ENCODE data around the gene SPOCK1. TPM values are rescaled to one million over a fixed set of nuclear protein-coding genes. Genes with fewer than 3 reads are reported as not detected.

The SPOCK1 gene
- total RNA-seq, 1 experiment from 2014 or later: 0.27 TPM

- Histone ChIP-seq H3K4me1 (ENCODE audit: control insufficient read depth in 1 of 2, insufficient read depth in 2 of 2, low read length in 2 of 2) (no peaks in the 10 kb centered on the region), H4K20me1 (ENCODE audit: insufficient read depth) (no peaks in the 10 kb centered on the region), H3K27me3 (ENCODE audit: insufficient read depth, low read length) (peaks cover 19% of the 10 kb centered on the region), H3K4me3 (replicated peaks in 1 of 2; ENCODE audit: low read depth in 1 of 2, low read length in 2 of 2) (no peak overlapping the region), H3K9me2 (ENCODE audit: insufficient read depth) (no peaks in the 10 kb centered on the region), H3K27ac (ENCODE audit: low read depth, low read length) (no peak overlapping the region), H2AFZ (ENCODE audit: low read depth, low read length, poor library complexity, severe bottlenecking) (no peak overlapping the region), H3K79me2 (ENCODE audit: insufficient read depth, low read length) (no peaks in the 10 kb centered on the region), H3K9ac (ENCODE audit: low read length) (no peak overlapping the region), H3K9me3 (ENCODE audit: control insufficient read depth in 1 of 2, insufficient read depth in 1 of 2, low read depth in 1 of 2, low read length in 2 of 2) (no peaks in the 10 kb centered on the region), H3K36me3 (ENCODE audit: control insufficient read depth in 1 of 2, insufficient read depth in 2 of 2, low read length in 2 of 2) (no peaks in the 10 kb centered on the region), H3K4me2 (ENCODE audit: low read length) (no peak overlapping the region)
- ATAC-seq: no peak
- intact Hi-C loops (cut with micrococcal nuclease): no loop called here
- ChIA-PET CTCF (no interaction called here), RAD21 (ENCODE audit: low non-redundant PET in 1 of 2, low total read pairs in 2 of 2, uncharacterized antibody in 2 of 2, unreplicated experiment in 2 of 2) (no interaction called here), POLR2A (no interaction called here)
- BruUV-seq (replicated peaks): no TSS peak
- no peak for TF ChIP-seq POLR2AphosphoS5 (IDR thresholded peaks at IDR 0.05; ENCODE audit: low read depth, low read length)
- no peak for TF ChIP-seq SRF (IDR thresholded peaks at IDR 0.05; ENCODE audit: low read depth)
- no peak for TF ChIP-seq SIN3A (IDR thresholded peaks at IDR 0.05; ENCODE audit: low read depth)
- TF ChIP-seq CBX3 (IDR thresholded peaks at IDR 0.05; ENCODE audit: low read depth): no peak
- no peak for TF ChIP-seq CEBPB (IDR thresholded peaks at IDR 0.05; ENCODE audit: low read depth)
- no peak for TF ChIP-seq JUND (IDR thresholded peaks at IDR 0.05)
- TF ChIP-seq CTCF (IDR thresholded peaks at IDR 0.05 in 2 of 3, conservative IDR thresholded peaks at IDR 0.05 in 1 of 3; ENCODE audit: borderline replicate concordance in 1 of 3, insufficient read depth in 1 of 3, low read depth in 2 of 3, low read length in 2 of 3): no peak
- TF ChIP-seq ATF3 (IDR thresholded peaks at IDR 0.05): no peak
- no peak for TF ChIP-seq ZFX (IDR thresholded peaks at IDR 0.05)
- no peak for TF ChIP-seq FOSL1 (IDR thresholded peaks at IDR 0.05; ENCODE audit: low read depth)
- TF ChIP-seq ELF1 (IDR thresholded peaks at IDR 0.05; ENCODE audit: borderline replicate concordance, low read depth): no peak
- no peak for TF ChIP-seq REST (IDR thresholded peaks at IDR 0.05; ENCODE audit: low read depth)
- no peak for DNase-seq (ENCODE audit: low read depth, low spot score)
These were observed 244.7 kb downstream of the SPOCK1 start for GRCh38 chr5:137254119-137255090.

Data from HCT116 (cell line).